Endothelial cell of umbilical vein (primary cell): ENCODE data around the gene ELOVL6. TPM values are rescaled to one million over a fixed set of nuclear protein-coding genes. Genes with fewer than 3 reads are reported as not detected.
"Not testable (repeated sequence)": the region's sequence is repeated elsewhere in the genome, so short reads cannot be mapped to it uniquely, and the experiment has no call there.

Experiments
- BruUV-seq: library from RNA; stranded (reverse); fragments of 400-500 nt; replicated peaks from 2 replicates; lab custom pipeline; 2021; lab: Mats Ljungman, UMichigan
- CTCF ChIA-PET: fragments of 300-600, 350-600 bp; sonication (Branson Sonifier 250); formaldehyde crosslinking; loops from one replicate; lab custom pipeline; 2021; ENCODE audit warnings: antibody characterized with exemption, inconsistent platforms; lab: Charles Lee
- POLR2A ChIA-PET: fragments of 300-600, 350-600 bp; sonication (Branson Sonifier 250); formaldehyde crosslinking; loops from one replicate; lab custom pipeline; 2021; ENCODE audit warnings: antibody characterized with exemption, inconsistent platforms; lab: Charles Lee
- DNase-seq: peaks from one replicate; pipeline ENCODE4 v3.0.0-alpha.2; 2011; ENCODE audit warnings: low read depth, low spot score
- FAIRE-seq: peaks from 2 replicates; lab custom pipeline; 2011; peaks lifted over from hg19 to GRCh38; lab: Jason Lieb, UNC
- H2AFZ ChIP-seq: 2 replicates; pipeline ENCODE4 v1.6.0; 2012; ENCODE audit warnings: low read depth, low read length, control low read depth, inconsistent platforms
- H3K27ac ChIP-seq: 2 replicates; pipeline ENCODE4 v1.5.1; 2011; ENCODE audit warnings: low read depth, mild to moderate bottlenecking, control low read depth, low read length, moderate library complexity; ENCODE audit not compliant: insufficient read depth
- H3K27me3 ChIP-seq, 2 experiments: 2 replicates each; pipeline versions ENCODE4 v1.6.0 to v1.6.1; 2011; ENCODE audit warnings: low read length in 2 of 2, mixed read lengths in 1 of 2; ENCODE audit not compliant: control insufficient read depth in 2 of 2, insufficient read depth in 2 of 2
- H3K36me3 ChIP-seq, 2 experiments: 2 replicates in 1 of 2; 3 replicates in 1 of 2; pipeline ENCODE4 v1.5.1; 2011; ENCODE audit warnings: low read length in 2 of 2, mild to moderate bottlenecking in 1 of 2, moderate library complexity in 1 of 2; ENCODE audit not compliant: control insufficient read depth in 2 of 2, insufficient read depth in 2 of 2; ENCODE audit errors: extremely low read depth in 1 of 2
- H3K4me1 ChIP-seq: 3 replicates; pipeline ENCODE4 v1.5.1; 2011; ENCODE audit warnings: mild to moderate bottlenecking, low read length; ENCODE audit not compliant: control insufficient read depth, insufficient read depth; ENCODE audit errors: extremely low read depth
- H3K4me2 ChIP-seq: 2 replicates; pipeline ENCODE4 v1.6.1; 2011; ENCODE audit warnings: low read length, control low read depth, mixed read lengths; ENCODE audit not compliant: insufficient read depth
- H3K4me3 ChIP-seq, 3 experiments: fragments of 200-600 bp in 1 of 3; sonication (generic), shearing (Covaris generic) in 1 of 3; replicated peaks in 1 of 3; 2 replicates each; pipeline ENCODE4 v1.5.1; 2011 to 2016; ENCODE audit warnings: control low read depth in 3 of 3, low read length in 3 of 3, mild to moderate bottlenecking in 2 of 3, inconsistent platforms in 1 of 3, low read depth in 1 of 3, moderate library complexity in 1 of 3; ENCODE audit not compliant: insufficient read depth in 1 of 3
- H3K79me2 ChIP-seq: 2 replicates; pipeline ENCODE4 v1.6.0; 2012; ENCODE audit warnings: low read length, inconsistent platforms; ENCODE audit not compliant: control insufficient read depth, insufficient read depth
- H3K9ac ChIP-seq: replicated peaks from 2 replicates; pipeline ENCODE3; 2011; ENCODE audit warnings: low read length, control low read depth; ENCODE audit not compliant: insufficient read depth; ENCODE audit errors: extremely low read depth
- H3K9me1 ChIP-seq: replicated peaks from 3 replicates; pipeline ENCODE4 v1.6.0; 2011; ENCODE audit warnings: mild to moderate bottlenecking, low read length; ENCODE audit not compliant: control insufficient read depth, insufficient read depth; ENCODE audit errors: extremely low read depth
- H3K9me3 ChIP-seq: replicated peaks from 2 replicates; pipeline ENCODE4 v1.5.1; 2012; ENCODE audit warnings: low read length, inconsistent platforms; ENCODE audit not compliant: control insufficient read depth, insufficient read depth
- H4K20me1 ChIP-seq: replicated peaks from 2 replicates; pipeline ENCODE3; 2011; ENCODE audit warnings: mild to moderate bottlenecking, low read length; ENCODE audit not compliant: control insufficient read depth, insufficient read depth; ENCODE audit errors: extremely low read depth
- CTCF ChIP-seq, 2 donors: IDR thresholded peaks; 1 replicate in 1 of 2; 2 replicates in 1 of 2; pipeline ENCODE4 v1.5.1; 2011; ENCODE audit warnings: low read length in 2 of 2, mild to moderate bottlenecking in 2 of 2, moderate library complexity in 2 of 2, control low read depth in 1 of 2, inconsistent platforms in 1 of 2, low read depth in 1 of 2; ENCODE audit not compliant: insufficient read depth in 1 of 2; ENCODE audit errors: extremely low read depth in 1 of 2
- EZH2 ChIP-seq: IDR thresholded peaks from 2 replicates; pipeline ENCODE4 v1.6.1; 2012; ENCODE audit warnings: borderline replicate concordance, low read depth, mild to moderate bottlenecking, moderate library complexity, low read length, inconsistent platforms; ENCODE audit not compliant: severe bottlenecking
- FOS ChIP-seq: IDR thresholded peaks from 2 replicates; pipeline ENCODE4 v1.6.1; 2011; ENCODE audit warnings: mild to moderate bottlenecking, low read length, moderate library complexity, borderline replicate concordance; ENCODE audit not compliant: insufficient read depth
- GATA2 ChIP-seq: IDR thresholded peaks from 2 replicates; pipeline ENCODE4 v1.7.0; 2011; ENCODE audit warnings: low read depth, mild to moderate bottlenecking, moderate library complexity, mixed read lengths, low read length; ENCODE audit not compliant: insufficient read length, insufficient read depth
- JUN ChIP-seq: IDR thresholded peaks from 2 replicates; pipeline ENCODE4 v1.6.1; 2011; ENCODE audit warnings: borderline replicate concordance, low read depth; ENCODE audit not compliant: insufficient read length, insufficient read depth
- MAX ChIP-seq: IDR thresholded peaks from 2 replicates; pipeline ENCODE4 v1.6.1; 2011; ENCODE audit not compliant: insufficient read depth, insufficient read length
- MYC ChIP-seq: IDR thresholded peaks from one replicate; pipeline ENCODE4 v1.6.1; 2011; ENCODE audit warnings: mild to moderate bottlenecking, low read depth, low read length
- POLR2A ChIP-seq: IDR thresholded peaks from 2 replicates; pipeline ENCODE4 v1.6.1; 2012; ENCODE audit warnings: low read depth, mild to moderate bottlenecking, control low read depth, low read length
- POLR2AphosphoS5 ChIP-seq: IDR thresholded peaks from 2 replicates; pipeline ENCODE4 v1.6.1; 2012; ENCODE audit warnings: low read depth, mild to moderate bottlenecking, control low read depth, low read length, moderate library complexity; ENCODE audit not compliant: insufficient read depth
- dilution Hi-C: fragments of 300-500 bp; cut with MboI; formaldehyde crosslinking; loops from one replicate; pipeline ENCODE4 v1.15.0; 2019; ENCODE audit warnings: low sequenced_read_pairs; ENCODE audit not compliant: extremely low pct_ligation_motif_present
- intact Hi-C: fragments of 100-400 bp; cut with micrococcal nuclease; formaldehyde crosslinking; loops from one replicate; pipeline ENCODE4 v1.10.0; 2022
- polyA plus RNA-seq, 4 experiments: library from polyadenylated mRNA; depleted of rRNA in 3 of 4; stranded (reverse) in 3 of 4; unstranded in 1 of 4; fragments of >200 nt; gene quantifications; 2 replicates each; pipeline versions ENCODE4 v1.2.1 to v1.2.3, GENCODE V29; 2011 to 2012; ENCODE audit warnings: missing spikeins in 1 of 4
- total RNA-seq: library from RNA; stranded (reverse); gene quantifications from 2 replicates; pipeline ENCODE4 v1.2.3, GENCODE V29; 2021

ELOVL6 gene
- total and polyA plus RNA-seq, 2 donors (not counting 3 experiments of a cell fraction or from before 2014, with no cell fraction given), result 6.4 to 26.1 TPM

- POLR2A ChIA-PET, result no interaction called here
- no TSS peak for BruUV-seq
- CTCF ChIA-PET, result no interaction called here
- DNase-seq (no peak), FAIRE-seq (no peak)
- H3K4me1 ChIP-seq, result peaks cover 24% of the 10 kb centered on the region
- no peak overlapping the region for H3K4me3 ChIP-seq
- TF ChIP-seq CTCF (IDR thresholded peaks at IDR 0.05; ENCODE audit: extremely low read depth in 1 of 2, insufficient read depth in 1 of 2, low read depth in 1 of 2, low read length in 2 of 2) (no peak), MYC (no peak), FOS (no peak), JUN (no peak), EZH2 (no peak), POLR2AphosphoS5 (no peak), POLR2A (no peak), MAX (no peak), GATA2 (no peak)
- intact Hi-C loops, result loop anchor here (10.0 kb wide), 1 partner anchor 519 kb away; the partner anchor contains the start of gene MCUB
- H2AFZ ChIP-seq, result no peak overlapping the region
- no peaks in the 10 kb centered on the region for H3K9me1 ChIP-seq
- dilution Hi-C loops, result no loop called here
- no peaks in the 10 kb centered on the region for H3K36me3 ChIP-seq
- no peak overlapping the region for H3K9ac ChIP-seq
- no peaks in the 10 kb centered on the region for H4K20me1 ChIP-seq
- H3K27ac ChIP-seq, result no peak overlapping the region
- H3K9me3 ChIP-seq, result no peaks in the 10 kb centered on the region
- no peaks in the 10 kb centered on the region for H3K27me3 ChIP-seq
- H3K79me2 ChIP-seq, result no peaks in the 10 kb centered on the region
- no peak overlapping the region for H3K4me2 ChIP-seq
These were observed 114.3 kb downstream of the ELOVL6 start for GRCh38 chr4:110084154-110084553.

DNA sequence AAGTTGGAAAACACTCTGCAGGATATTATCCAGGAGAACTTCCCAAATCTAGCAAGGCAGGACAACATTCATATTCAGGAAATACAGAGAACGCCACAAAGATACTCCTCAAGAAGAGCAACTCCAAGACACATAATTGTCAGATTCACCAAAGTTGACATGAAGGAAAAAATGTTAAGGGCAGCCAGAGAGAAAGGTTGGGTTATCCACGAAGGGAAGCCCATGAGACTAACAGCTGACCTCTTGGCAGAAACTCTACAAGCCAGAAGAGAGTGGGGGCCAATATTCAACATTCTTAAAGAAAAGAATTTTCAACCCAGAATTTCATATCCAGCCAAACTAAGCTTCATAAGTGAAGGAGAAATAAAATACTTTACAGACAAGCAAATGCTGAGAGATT, 120.3 kb downstream of the ELOVL6 start:
- intact Hi-C loops, H3K4me3 ChIP-seq, H3K9ac ChIP-seq, H3K36me3 ChIP-seq, H3K27ac ChIP-seq, H3K4me1 ChIP-seq, DNase-seq, FAIRE-seq, BruUV-seq, H4K20me1 ChIP-seq, H2AFZ ChIP-seq, CTCF ChIA-PET, H3K9me3 ChIP-seq, POLR2A ChIA-PET, H3K79me2 ChIP-seq, H3K4me2 ChIP-seq, H3K27me3 ChIP-seq, H3K9me1 ChIP-seq, dilution Hi-C loops: not testable (repeated sequence)

- dilution Hi-C loops, BruUV-seq, CTCF ChIA-PET: not testable (repeated sequence)
These were observed 121.6 kb downstream of the ELOVL6 start for GRCh38 chr4:110076828-110077227.

More at GRCh38 chr4:110076828-110077227, 121.6 kb downstream of the ELOVL6 start:
- H3K4me1 ChIP-seq, H3K27ac ChIP-seq, H3K27me3 ChIP-seq, FAIRE-seq, H3K9me1 ChIP-seq, H3K9me3 ChIP-seq, H3K9ac ChIP-seq, H2AFZ ChIP-seq, H3K79me2 ChIP-seq, H3K4me2 ChIP-seq, H3K36me3 ChIP-seq, POLR2A ChIA-PET, H3K4me3 ChIP-seq, H4K20me1 ChIP-seq, intact Hi-C loops, DNase-seq: not testable (repeated sequence)
